Cardiac septum (tissue), 1 donor: ENCODE measurements around the gene PCDHA2. TPM values are rescaled to one million over a fixed set of nuclear protein-coding genes. Genes with fewer than 3 reads are reported as not detected.
"Not testable (repeated sequence)": the region's sequence is repeated elsewhere in the genome, so short reads cannot be mapped to it uniquely, and the experiment has no call there.

Experiments used
- DNase-seq: peaks from one replicate; pipeline ENCODE4 v3.0.0-alpha.2; 2020; ENCODE audit warnings: low spot score
- intact Hi-C: fragments of 100-400 bp; cut with DNase I; formaldehyde crosslinking; loops from one replicate; pipeline ENCODE4 v1.14.0; 2022
- total RNA-seq: library from RNA; stranded (reverse); fragmentation: NEBNext Ultra II Directional; extraction: Animal tissue kit (Norgen Biotek cat#: 25700); gene quantifications from one replicate; pipeline ENCODE4 v1.2.1, GENCODE V29; 2021
- donor health status: DM: no; HTN: no; CAD: no.

PCDHA2 gene
- total RNA-seq, 1 donor from 2014 or later: not detected

GRCh38 chr5:140808241-140808888 lies 13.7 kb downstream of the PCDHA2 start:
- intact Hi-C loops, DNase-seq: not testable (repeated sequence)

DNA sequence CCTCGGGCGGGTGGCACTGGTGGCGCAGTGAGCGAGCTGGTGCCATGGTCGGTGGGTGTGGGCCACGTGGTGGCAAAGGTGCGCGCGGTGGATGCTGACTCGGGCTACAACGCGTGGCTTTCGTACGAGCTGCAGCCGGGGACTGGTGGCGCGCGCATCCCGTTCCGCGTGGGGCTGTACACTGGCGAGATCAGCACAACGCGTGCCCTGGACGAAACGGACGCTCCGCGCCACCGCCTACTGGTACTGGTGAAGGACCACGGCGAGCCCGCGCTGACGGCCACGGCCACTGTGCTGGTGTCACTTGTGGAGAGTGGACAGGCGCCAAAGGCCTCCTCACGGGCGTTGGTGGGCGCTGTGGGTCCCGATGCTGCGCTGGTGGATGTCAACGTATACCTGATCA lies 14.2 kb downstream of the PCDHA2 start:
- no peak for DNase-seq
- intact Hi-C loops: no loop called here

GRCh38 chr5:140821375-140822280 lies 27.0 kb downstream of the PCDHA2 start, which contains the start of gene PCDHA5:
Gene PCDHA5 (plus strand): TSS chr5:140821613.
- intact Hi-C loops: no loop called here
- DNase-seq: no peak

GRCh38 chr5:140822281-140822629 lies 27.6 kb downstream of the PCDHA2 start:
- DNase-seq: no peak
- intact Hi-C loops: no loop called here

DNA sequence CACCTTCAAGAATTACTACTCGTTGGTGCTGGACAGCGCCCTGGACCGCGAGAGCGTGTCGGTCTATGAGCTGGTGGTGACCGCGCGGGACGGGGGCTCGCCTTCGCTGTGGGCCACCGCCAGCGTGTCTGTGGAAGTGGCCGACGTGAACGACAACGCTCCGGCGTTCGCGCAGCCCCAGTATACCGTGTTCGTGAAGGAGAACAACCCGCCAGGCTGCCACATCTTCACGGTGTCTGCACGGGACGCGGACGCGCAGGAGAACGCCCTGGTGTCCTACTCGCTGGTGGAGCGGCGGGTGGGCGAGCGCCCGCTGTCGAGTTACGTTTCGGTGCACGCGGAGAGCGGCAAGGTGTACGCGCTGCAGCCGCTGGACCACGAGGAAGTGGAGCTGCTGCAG lies 28.3 kb downstream of the PCDHA2 start:
- intact Hi-C loops, DNase-seq: not testable (repeated sequence)

- DNase-seq: no peak
Measured at GRCh38 chr5:140823475-140823874, 28.8 kb downstream of the PCDHA2 start.

DNA sequence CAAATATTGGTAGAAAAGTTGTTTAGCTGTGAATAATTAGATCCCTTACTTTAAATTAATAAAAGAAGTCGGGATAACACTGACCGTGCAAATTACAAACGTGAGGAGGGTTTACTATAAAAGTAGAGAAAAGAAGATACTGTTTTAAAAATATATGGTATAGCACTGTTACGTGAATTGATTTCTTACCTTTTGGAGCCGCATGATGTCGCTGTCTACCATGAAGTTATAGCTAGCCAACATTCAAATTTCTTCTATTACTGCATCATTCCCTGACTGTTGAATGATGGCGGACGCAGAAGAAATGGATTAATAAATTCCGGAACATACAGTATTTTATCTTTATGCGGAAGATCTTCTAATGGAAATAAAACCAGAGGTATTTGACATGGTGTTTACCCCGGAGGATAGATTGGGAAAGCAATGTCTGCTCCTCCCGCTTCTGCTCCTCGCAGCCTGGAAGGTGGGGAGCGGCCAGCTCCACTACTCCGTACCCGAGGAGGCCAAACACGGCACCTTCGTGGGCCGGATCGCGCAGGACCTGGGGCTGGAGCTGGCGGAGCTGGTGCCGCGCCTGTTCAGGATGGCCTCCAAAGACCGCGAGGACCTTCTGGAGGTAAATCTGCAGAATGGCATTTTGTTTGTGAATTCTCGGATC lies 33.2 kb downstream of the PCDHA2 start, which contains the start of gene PCDHA6:
Gene PCDHA6 (plus strand): TSS at position 257 of the 658 bp plus-strand sequence. CDS start 132 bp downstream, at position 389.
- intact Hi-C loops: no loop called here
- no peak for DNase-seq

More at GRCh38 chr5:140823475-140823874, 28.8 kb downstream of the PCDHA2 start:
- intact Hi-C loops: no loop called here

- no peak for DNase-seq
- intact Hi-C loops: no loop called here
Measured at GRCh38 chr5:140828362-140828737, 33.7 kb downstream of the PCDHA2 start.

- intact Hi-C loops, DNase-seq: not testable (repeated sequence)
Measured at GRCh38 chr5:140829511-140830501, 35.2 kb downstream of the PCDHA2 start.

DNA sequence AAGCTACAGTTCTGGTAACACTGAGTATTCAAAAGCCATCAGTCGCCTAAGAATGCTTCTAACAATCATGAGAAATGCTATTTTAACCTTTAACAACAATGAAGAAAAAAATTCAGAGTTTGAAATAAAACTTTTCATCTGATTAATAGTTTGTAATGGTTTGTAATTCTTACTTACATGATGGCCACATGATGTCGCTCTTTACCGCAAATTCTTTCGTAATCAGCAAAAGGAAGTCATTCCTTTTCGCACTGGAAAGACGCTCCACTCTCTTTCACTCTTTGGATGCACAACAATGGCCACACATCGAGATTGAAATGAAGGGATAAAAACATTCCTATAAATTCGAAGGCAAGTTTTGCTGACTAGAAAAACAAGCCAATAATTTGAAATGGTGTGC lies 39.3 kb downstream of the PCDHA2 start, which contains the start of gene PCDHA7:
Gene PCDHA7 (plus strand): TSS at position 277 of the 400 bp plus-strand sequence. CDS start 115 bp downstream, at position 392.
- DNase-seq: no peak
- intact Hi-C loops: no loop called here

GRCh38 chr5:140834439-140835008 lies 39.9 kb downstream of the PCDHA2 start:
- intact Hi-C loops, DNase-seq: not testable (repeated sequence)

DNA sequence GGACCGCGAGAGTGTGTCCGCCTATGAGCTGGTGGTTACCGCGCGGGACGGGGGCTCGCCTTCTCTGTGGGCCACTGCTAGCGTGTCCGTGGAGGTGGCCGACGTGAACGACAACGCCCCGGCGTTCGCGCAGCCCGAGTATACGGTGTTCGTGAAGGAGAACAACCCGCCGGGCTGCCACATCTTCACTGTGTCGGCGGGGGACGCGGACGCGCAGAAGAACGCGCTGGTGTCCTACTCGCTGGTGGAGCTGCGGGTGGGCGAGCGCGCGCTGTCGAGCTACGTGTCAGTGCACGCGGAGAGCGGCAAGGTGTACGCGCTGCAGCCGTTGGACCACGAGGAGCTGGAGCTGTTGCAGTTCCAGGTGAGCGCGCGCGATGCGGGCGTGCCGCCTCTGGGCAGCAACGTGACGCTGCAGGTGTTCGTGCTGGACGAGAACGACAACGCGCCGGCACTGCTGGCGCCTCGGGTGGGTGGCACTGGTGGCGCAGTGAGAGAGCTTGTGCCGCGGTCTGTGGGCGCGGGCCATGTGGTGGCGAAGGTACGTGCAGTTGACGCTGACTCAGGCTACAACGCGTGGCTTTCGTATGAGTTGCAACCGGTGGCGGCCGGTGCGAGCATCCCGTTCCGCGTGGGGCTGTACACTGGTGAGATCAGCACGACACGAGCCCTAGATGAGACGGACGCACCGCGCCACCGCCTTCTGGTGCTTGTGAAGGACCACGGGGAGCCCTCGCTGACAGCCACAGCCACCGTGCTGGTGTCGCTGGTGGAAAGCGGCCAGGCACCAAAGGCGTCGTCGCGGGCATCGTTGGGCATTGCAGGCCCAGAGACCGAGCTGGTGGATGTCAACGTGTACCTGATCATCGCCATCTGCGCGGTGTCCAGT lies 41.2 kb downstream of the PCDHA2 start:
- DNase-seq: no peak
- intact Hi-C loops: no loop called here

- intact Hi-C loops: no loop called here
- DNase-seq: no peak
Measured at GRCh38 chr5:140840978-140841962, 46.6 kb downstream of the PCDHA2 start, which contains the start of gene PCDHA8. Gene PCDHA8 (plus strand): TSS chr5:140841187. CDS start chr5:140841322, 135 bp downstream.

GRCh38 chr5:140842798-140843733 lies 48.4 kb downstream of the PCDHA2 start:
- intact Hi-C loops: no loop called here
- DNase-seq: no peak
